GM20000 (cell line): Measurements from ENCODE around the gene ZNF423.

Experiments
- DNase-seq: peaks from one replicate; pipeline ENCODE4 v3.0.0; 2012; ENCODE audit warnings: low spot score
- TF ChIP-seq, protein P1 (sequence below): IDR thresholded peaks from 2 replicates; pipeline ENCODE4 v1.5.1; 2012; ENCODE audit warnings: mild to moderate bottlenecking, control low read depth; ENCODE audit errors: extremely low read depth, missing control alignments

ZNF423 gene

DNA sequence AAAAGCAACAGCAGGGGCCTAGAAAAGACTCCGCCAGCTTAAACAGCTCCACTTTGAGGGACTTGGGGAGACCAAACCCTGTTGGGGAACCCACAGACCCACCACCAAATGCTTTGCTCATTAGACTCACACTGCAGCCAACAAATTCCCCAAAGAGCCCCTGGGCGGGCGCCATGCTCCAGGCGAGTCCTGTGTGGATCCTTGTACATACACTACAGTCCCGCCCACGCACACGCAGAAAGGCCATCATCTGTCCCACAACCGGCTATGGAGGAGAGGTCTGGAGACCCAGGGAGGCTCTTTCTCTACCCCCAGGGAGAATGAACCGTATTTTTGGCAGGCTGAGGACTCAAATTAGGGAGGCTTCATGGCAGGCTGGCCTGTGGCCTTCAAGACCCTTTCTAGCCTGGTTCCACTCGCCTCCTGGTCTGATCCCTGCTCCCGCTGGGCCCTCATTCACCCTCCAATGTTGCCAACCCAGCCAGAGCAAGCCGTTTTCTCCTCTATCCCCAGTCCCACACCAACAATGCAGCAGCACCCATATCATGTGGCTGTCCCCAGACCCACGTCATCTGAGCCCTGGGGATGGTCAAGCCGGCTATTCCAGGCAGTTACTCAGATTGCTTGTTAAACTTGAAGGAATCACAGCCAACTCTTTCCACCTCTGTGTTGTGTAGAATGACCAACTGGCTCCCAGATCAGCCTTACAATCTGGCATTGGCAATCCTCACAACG lies 27.2 kb downstream of the ZNF423 start:
- no peak for DNase-seq
- TF ChIP-seq, protein P1, sequence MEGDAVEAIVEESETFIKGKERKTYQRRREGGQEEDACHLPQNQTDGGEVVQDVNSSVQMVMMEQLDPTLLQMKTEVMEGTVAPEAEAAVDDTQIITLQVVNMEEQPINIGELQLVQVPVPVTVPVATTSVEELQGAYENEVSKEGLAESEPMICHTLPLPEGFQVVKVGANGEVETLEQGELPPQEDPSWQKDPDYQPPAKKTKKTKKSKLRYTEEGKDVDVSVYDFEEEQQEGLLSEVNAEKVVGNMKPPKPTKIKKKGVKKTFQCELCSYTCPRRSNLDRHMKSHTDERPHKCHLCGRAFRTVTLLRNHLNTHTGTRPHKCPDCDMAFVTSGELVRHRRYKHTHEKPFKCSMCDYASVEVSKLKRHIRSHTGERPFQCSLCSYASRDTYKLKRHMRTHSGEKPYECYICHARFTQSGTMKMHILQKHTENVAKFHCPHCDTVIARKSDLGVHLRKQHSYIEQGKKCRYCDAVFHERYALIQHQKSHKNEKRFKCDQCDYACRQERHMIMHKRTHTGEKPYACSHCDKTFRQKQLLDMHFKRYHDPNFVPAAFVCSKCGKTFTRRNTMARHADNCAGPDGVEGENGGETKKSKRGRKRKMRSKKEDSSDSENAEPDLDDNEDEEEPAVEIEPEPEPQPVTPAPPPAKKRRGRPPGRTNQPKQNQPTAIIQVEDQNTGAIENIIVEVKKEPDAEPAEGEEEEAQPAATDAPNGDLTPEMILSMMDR = no peak

DNA sequence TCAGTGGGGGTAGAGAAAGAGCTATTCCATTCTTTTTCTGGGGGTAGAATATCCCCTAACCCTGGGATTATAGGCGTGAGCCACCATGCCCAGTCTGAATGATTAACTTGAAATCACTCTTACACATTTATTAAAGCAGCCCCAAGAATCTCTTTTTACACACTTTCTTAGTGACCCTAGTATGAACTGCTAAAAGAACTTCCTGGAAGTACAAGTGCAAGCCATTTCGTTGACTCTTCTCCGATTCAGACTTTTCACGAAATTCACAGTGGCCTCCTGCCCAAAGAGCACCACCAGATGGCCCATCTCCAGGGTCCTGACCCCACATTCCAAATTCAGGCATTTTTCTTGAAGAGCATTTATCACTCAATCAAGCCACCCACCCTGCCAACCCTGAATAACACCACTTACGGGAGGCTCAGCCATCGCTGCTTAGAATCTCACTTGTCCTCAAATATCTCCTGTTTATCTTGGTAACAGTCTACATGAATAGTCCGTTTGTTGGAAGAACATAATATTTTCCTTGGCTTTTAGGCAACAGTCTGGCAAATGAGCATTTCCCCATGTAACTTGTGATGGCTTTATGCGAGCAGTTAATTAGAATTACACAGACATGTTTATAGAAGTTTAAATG lies 28.0 kb downstream of the ZNF423 start:
- DNase-seq = no peak
- TF ChIP-seq, protein P1 = no peak

DNA sequence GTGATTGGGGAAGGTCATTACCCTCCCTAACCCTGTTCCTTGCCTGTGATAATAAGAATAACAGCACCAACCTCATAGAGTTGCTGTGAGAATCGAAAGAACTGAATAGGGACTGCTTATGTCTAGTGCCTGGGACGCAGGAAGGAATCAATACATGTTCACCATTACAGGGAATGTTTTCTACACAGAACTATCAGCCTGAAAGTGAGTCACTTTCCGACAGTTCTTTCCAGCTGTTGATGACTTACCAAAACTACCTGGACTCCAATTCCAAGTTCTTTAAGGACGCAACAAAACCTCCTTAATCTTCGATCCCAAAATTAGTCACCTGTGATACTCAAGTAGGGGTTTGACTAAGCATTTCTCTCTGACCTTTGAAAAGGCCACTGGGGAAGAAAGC lies 29.4 kb downstream of the ZNF423 start:
- DNase-seq = no peak
- TF ChIP-seq, protein P1 = no peak

DNA sequence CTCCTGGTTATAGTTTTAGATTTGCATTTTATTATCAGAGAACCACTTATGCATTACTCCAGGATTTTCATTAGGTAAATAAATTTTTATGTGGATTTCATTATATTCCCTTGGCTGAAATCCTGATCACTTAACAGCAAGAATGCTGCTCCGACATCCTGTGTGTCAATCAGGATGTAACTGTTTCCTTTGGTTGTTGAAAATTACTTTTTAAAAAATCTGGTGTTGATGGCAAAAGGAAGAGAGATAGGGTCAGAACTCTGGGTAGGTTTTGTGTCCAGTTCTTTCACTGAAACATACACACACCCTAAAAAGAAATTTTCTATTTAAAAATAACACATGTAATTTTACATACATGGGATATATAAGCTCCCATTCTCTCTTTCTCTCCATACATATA lies 30.9 kb downstream of the ZNF423 start:
- no peak for DNase-seq
- TF ChIP-seq, protein P1 = no peak

DNA sequence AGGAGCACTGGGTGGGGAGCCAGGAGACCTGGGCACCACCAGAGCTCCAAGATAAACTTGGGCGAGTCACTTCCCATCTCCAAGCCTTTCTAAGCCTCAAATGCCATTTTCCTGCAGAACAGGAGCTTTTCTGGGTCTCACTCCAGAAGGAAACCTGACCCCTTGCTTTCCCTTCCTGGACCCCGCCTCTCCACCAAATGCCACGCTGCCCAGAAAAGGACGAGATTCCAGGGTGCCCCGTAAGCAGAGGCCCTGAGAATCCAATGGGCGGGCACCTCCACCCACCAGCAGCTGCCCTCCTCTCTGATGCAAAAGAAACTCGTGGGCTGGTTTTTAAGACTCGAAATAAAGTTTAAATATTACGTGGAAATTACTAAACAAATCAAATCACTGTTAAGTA lies 31.3 kb downstream of the ZNF423 start:
- DNase-seq = no peak

DNA sequence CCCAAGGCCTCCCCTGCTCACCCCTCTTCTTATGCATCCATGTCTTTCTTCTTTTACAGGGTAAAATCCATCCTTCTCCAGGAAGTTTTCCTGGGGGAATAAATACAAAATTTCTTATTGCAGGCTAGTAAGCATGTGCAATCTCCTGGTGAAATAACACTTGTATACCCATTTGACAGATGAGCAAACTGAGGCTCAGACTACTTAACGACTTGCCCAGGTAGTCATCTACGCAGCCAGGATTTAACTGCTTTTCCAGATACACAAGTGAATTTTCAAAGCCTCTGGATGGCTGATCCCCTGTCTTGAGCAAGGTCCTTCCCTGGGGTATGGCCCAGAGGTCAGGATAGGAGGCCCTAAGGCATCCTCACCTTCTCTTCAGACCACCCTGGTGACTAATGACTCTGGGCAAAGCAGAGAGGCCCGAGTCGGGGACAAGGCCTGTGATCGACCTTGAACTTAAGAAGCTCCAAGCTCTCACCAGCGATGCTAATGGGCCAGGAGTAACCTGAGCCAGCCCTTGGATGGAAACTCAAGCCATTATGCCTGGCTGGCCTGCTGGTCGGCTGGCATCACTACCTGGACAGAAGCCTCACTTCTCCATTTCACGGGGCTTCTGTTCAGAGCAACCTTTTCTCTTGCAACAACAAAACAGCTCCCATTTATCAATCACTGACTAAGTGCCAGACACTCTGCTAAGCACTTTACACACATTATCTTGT lies 33.1 kb downstream of the ZNF423 start:
- TF ChIP-seq, protein P1 = no peak
- DNase-seq = no peak

More for the DNA sequence above, 31.3 kb downstream of the ZNF423 start:
- TF ChIP-seq, protein P1 = no peak

DNA sequence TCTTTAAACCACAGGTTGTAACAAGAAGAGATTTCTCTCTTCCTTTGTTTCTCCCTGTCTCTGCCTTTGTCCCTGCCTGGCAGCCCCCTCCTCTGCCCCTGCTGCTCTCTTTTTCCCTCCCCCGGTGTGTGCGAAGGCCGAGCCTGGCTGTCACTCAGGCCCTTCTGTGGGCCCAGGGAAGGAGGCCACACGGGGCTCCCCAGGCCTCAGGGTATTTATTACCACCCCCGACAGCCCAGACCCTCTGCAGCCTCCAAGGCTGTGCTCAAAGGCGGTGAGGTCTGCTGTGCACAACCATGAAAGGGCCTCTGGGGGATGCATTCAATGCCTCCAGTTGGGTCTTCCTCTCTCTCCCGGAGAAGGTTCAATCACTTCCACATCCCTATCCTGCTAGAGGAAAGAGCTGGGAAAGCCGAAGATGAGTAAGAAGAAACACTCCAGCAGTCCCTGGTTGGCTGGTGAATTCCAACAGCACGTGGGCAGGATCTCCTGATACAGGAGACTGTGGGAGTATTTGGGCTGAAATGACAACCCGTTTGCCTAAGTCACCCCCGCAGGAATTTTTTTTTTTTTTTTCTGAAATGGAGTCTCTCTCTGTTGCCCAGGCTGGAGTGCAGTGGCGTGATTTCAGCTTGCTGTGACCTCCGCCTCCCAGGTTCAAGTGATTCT lies 34.2 kb downstream of the ZNF423 start:
- DNase-seq = no peak
- TF ChIP-seq, protein P1 = no peak
